ENCODE data around the gene FIBCD1. TPM values are rescaled to one million over a fixed set of nuclear protein-coding genes. Genes with fewer than 3 reads are reported as not detected.

Gene FIBCD1
- total RNA-seq, 2 experiments from 2014 or later: not detected

DNA sequence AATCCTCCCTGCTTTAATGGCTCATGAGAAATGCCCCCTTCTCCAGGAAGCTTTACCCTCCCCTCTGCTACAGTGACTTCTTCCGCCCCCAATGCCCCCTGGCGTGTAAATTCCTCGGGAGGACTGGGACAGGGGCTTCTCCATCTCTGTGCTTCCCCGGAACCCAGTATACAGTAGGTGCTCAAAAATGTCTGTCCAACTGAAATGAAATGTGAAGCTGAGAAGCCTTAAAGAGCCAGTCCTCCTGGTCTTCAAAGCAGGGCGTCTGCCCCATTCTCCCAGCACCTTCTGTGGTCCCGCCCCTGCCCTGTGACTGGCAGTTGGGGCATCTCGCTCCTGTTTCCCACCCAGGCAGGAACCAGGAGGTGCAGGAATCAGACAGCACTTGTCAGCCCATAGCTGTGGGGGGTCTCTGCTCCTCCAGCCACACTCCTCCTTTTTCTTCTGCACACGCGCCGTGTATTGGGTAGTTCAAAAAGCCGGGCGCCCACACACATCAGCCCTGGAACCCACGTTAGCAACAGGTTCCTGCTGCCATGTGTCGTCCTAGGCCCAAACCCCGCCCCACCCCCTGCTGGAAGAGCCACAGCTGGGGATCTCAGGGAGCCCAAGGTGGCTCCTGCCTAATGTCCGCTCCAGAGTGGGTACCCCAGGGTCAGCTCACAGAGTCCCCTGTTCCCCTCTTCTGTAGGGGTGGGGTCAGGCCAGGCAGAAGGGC is 16.0 kb downstream of the FIBCD1 start:
- Histone ChIP-seq H2AFZ (ENCODE audit: low read length) (no peak overlapping the region), H4K20me1 (ENCODE audit: insufficient read depth, low read length) (no peaks in the 10 kb centered on the region), H3K9me3 (ENCODE audit: low read length) (no peaks in the 10 kb centered on the region), H3K79me2 (ENCODE audit: insufficient read depth, low read depth, low read length) (no peaks in the 10 kb centered on the region), H3K9me2 (ENCODE audit: insufficient read depth, low read length) (no peaks in the 10 kb centered on the region), H3K27ac (ENCODE audit: low read depth, low read length, poor library complexity, severe bottlenecking) (no peak overlapping the region), H3K36me3 (ENCODE audit: insufficient read depth, low read length) (no peaks in the 10 kb centered on the region), H3K4me2 (ENCODE audit: low read length) (no peak overlapping the region), H3K4me1 (ENCODE audit: insufficient read depth, low read length, poor library complexity, severe bottlenecking) (no peaks in the 10 kb centered on the region), H3K4me3 (ENCODE audit: low read depth, low read length, poor library complexity, severe bottlenecking) (no peak overlapping the region)
- BruUV-seq (replicated peaks): no TSS peak
- ChIA-PET POLR2A (interaction anchor here (0.6 kb wide), 1 partner anchor 33 kb away, joined by 4 read pairs; no protein-coding TSS in a partner anchor), CTCF (ENCODE audit: unreplicated experiment) (no interaction called here)
- no peak for DNase-seq (ENCODE audit: low spot score)
- no peak for TF ChIP-seq EZH2phosphoT487 (IDR thresholded peaks at IDR 0.05; ENCODE audit: borderline replicate concordance, low read depth, low read length)
- TF ChIP-seq CTCF (conservative IDR thresholded peaks at IDR 0.05; ENCODE audit: low read length): no peak
- intact Hi-C loops (cut with micrococcal nuclease; ENCODE audit: unreplicated experiment): no loop called here

DNA sequence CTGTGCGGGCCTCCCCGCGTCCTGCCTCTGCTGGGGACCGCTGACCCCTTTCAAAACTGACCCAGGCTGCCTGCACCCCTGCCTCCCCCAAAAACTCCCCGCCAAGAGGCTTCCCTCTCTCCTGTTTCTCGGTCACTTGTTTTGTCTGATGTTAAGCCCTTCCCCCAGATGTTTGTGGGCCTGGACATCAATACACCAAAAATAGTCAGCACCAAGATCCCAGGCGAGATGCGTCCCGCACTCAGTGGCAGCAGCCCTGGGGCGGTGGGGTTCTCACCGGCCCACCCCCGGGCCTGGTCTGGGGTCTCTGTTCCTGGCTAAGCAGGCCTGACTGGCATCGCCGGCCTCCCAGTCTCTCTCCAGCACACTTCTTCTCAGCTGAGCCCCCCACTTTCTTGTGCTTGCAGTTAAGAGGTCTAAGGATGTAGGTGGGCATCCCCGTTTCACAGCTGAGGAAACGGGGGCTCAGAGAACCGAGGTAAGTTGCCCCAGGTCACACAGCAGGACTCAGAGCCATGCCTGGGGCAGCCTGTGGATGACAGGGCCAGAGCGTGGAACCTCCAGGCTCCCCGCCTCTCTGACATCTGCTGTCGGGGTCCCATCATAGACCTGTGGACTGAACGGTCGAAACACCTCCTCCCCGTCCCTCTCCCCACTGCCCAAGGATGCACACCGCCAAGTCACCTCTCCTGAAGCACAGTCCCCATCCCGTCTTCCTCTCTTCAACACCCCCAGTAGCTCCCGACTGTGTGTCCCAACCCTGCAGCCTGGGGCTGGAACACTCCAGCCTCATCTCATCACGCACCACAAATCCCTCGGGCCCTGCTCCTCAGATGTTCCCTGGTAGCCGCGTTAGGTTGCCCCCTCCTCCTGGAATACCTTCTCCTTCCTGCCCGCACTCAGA is 16.8 kb downstream of the FIBCD1 start:
- intact Hi-C loops (cut with micrococcal nuclease; ENCODE audit: unreplicated experiment): no loop called here
- H4K20me1 ChIP-seq (ENCODE audit: insufficient read depth, low read length): no peaks in the 10 kb centered on the region
- no peak overlapping the region for H3K4me3 ChIP-seq (ENCODE audit: low read depth, low read length, poor library complexity, severe bottlenecking)
- no peaks in the 10 kb centered on the region for H3K9me2 ChIP-seq (ENCODE audit: insufficient read depth, low read length)
- no peak overlapping the region for H3K4me2 ChIP-seq (ENCODE audit: low read length)
- POLR2A ChIA-PET: no interaction called here
- H2AFZ ChIP-seq (ENCODE audit: low read length): no peak overlapping the region
- CTCF ChIA-PET (ENCODE audit: unreplicated experiment): no interaction called here
- no peak overlapping the region for H3K27ac ChIP-seq (ENCODE audit: low read depth, low read length, poor library complexity, severe bottlenecking)
- H3K9me3 ChIP-seq (ENCODE audit: low read length): no peaks in the 10 kb centered on the region
- no peaks in the 10 kb centered on the region for H3K36me3 ChIP-seq (ENCODE audit: insufficient read depth, low read length)
- no peaks in the 10 kb centered on the region for H3K4me1 ChIP-seq (ENCODE audit: insufficient read depth, low read length, poor library complexity, severe bottlenecking)
- H3K79me2 ChIP-seq (ENCODE audit: insufficient read depth, low read depth, low read length): no peaks in the 10 kb centered on the region
- BruUV-seq (replicated peaks): no TSS peak
- no peak for DNase-seq (ENCODE audit: low spot score)
- no peak for TF ChIP-seq EZH2phosphoT487 (IDR thresholded peaks at IDR 0.05; ENCODE audit: borderline replicate concordance, low read depth, low read length)
- no peak for TF ChIP-seq CTCF (conservative IDR thresholded peaks at IDR 0.05; ENCODE audit: low read length)

Measured in OCI-LY7 (cell line).